K562 (cell line): ENCODE measurements around the gene CTSF. TPM values are rescaled to one million over a fixed set of nuclear protein-coding genes. Genes with fewer than 3 reads are reported as not detected.

Source experiments
- ATAC-seq: fragments of 200-7000 bp; cut with Tn5 transposase; 3 replicates; pipeline ENCODE4 v1.9.1; 2020; ENCODE audit warnings: moderate library complexity
- BruUV-seq: library from RNA; stranded (reverse); fragments of 400-500 nt; replicated peaks from 2 replicates; lab custom pipeline; 2021; lab: Mats Ljungman, UMichigan
- CTCF ChIA-PET: fragments of 300-600 bp; formaldehyde crosslinking; extraction: SDS; loops from one replicate; lab custom pipeline; 2021; ENCODE audit warnings: low intra/inter-chr PET ratio; lab: Yijun Ruan, JAX
- POLR2A ChIA-PET: fragments of 300-600, 350-650 bp; sonication (Branson Sonifier 250); formaldehyde crosslinking; extraction: SDS; loops from one replicate; lab custom pipeline; 2021; ENCODE audit warnings: antibody characterized with exemption, inconsistent platforms; lab: Yijun Ruan, JAX
- DNase-seq, 4 experiments: peaks; one replicate each; pipeline versions ENCODE4 v3.0.0 to v3.0.0-alpha.2; 2011 to 2018; ENCODE audit warnings: low spot score in 3 of 4, mixed read lengths in 3 of 4; ENCODE audit errors: extremely low read depth in 1 of 4
- FAIRE-seq: peaks from 2 replicates; lab custom pipeline; 2011; peaks lifted over from hg19 to GRCh38; lab: Jason Lieb, UNC
- H2AFZ ChIP-seq: 2 replicates; pipeline ENCODE4 v1.6.0; 2011; ENCODE audit warnings: low read depth, low read length, control low read depth, inconsistent platforms
- H3K27ac ChIP-seq: fragments of 200-600 bp; 3 replicates; pipeline ENCODE4 v1.8.0; 2011; ENCODE audit warnings: low read depth, mild to moderate bottlenecking, control low read depth, inconsistent platforms, low read length, moderate library complexity, mixed read lengths; ENCODE audit errors: extremely low read depth
- H3K27me3 ChIP-seq, 2 experiments: fragments of 300-600 bp in 1 of 2; 2 replicates in 1 of 2; 3 replicates in 1 of 2; pipeline versions ENCODE4 v1.6.0 to v1.8.0; 2011; ENCODE audit warnings: inconsistent platforms in 2 of 2, low read length in 2 of 2, mild to moderate bottlenecking in 1 of 2, mixed read lengths in 1 of 2, moderate library complexity in 1 of 2; ENCODE audit not compliant: control insufficient read depth in 2 of 2, insufficient read depth in 2 of 2
- H3K36me3 ChIP-seq: fragments of 300-600 bp; 3 replicates; pipeline ENCODE4 v1.8.0; 2011; ENCODE audit warnings: mild to moderate bottlenecking, low read length, inconsistent platforms; ENCODE audit not compliant: control insufficient read depth, insufficient read depth
- H3K4me1 ChIP-seq, 2 experiments: fragments of 200-600 bp in 1 of 2; replicated peaks in 1 of 2; 2 replicates in 1 of 2; 3 replicates in 1 of 2; pipeline versions ENCODE4 v1.5.1 to v1.8.0; 2011; ENCODE audit warnings: inconsistent platforms in 2 of 2, low read length in 2 of 2, mild to moderate bottlenecking in 1 of 2, mixed read lengths in 1 of 2, moderate library complexity in 1 of 2; ENCODE audit not compliant: control insufficient read depth in 2 of 2, insufficient read depth in 2 of 2
- H3K4me2 ChIP-seq: 2 replicates; pipeline ENCODE4 v1.6.1; 2011; ENCODE audit warnings: low read length, control low read depth, inconsistent platforms, mixed read lengths; ENCODE audit not compliant: insufficient read depth
- H3K4me3 ChIP-seq: fragments of 200-600 bp; sonication (generic), shearing (Covaris generic); 2 replicates; pipeline ENCODE4 v1.5.1; 2016; ENCODE audit warnings: control low read depth, inconsistent platforms
- H3K79me2 ChIP-seq: fragments of 200-600 bp; 3 replicates; pipeline ENCODE4 v1.8.0; 2011; ENCODE audit warnings: low read length, inconsistent platforms; ENCODE audit not compliant: control insufficient read depth, insufficient read depth
- H3K9ac ChIP-seq, 2 experiments: 2 replicates each; pipeline versions ENCODE4 v1.6.0 to v1.6.1; 2011; ENCODE audit warnings: low read depth in 2 of 2, low read length in 2 of 2, control low read depth in 1 of 2, inconsistent platforms in 1 of 2, mild to moderate bottlenecking in 1 of 2, mixed read lengths in 1 of 2; ENCODE audit not compliant: insufficient read depth in 1 of 2
- H3K9me1 ChIP-seq: one replicate; pipeline ENCODE4 v1.6.0; 2011; ENCODE audit warnings: inconsistent platforms, mild to moderate bottlenecking, low read length, moderate library complexity; ENCODE audit not compliant: control insufficient read depth, insufficient read depth
- H3K9me3 ChIP-seq: replicated peaks from 2 replicates; pipeline ENCODE4 v1.5.1; 2011; ENCODE audit warnings: low read depth, low read length, inconsistent platforms; ENCODE audit not compliant: control insufficient read depth, insufficient read depth
- H4K20me1 ChIP-seq: replicated peaks from 2 replicates; pipeline ENCODE4 v1.6.1; 2011; ENCODE audit warnings: low read length, inconsistent platforms, mixed read lengths; ENCODE audit not compliant: control insufficient read depth, insufficient read depth
- BCOR ChIP-seq: fragments of 450-650 bp; IDR thresholded peaks from 2 replicates; pipeline ENCODE4 v1.6.1; 2016
- KDM1A ChIP-seq, 2 experiments: fragments of 450-650 bp; IDR thresholded peaks; 2 replicates each; pipeline ENCODE4 v1.6.1; 2016; ENCODE audit warnings: mild to moderate bottlenecking in 2 of 2
- MEF2A ChIP-seq: IDR thresholded peaks from 2 replicates; pipeline ENCODE4 v1.6.1; 2011; ENCODE audit warnings: low read depth, mild to moderate bottlenecking, low read length, moderate library complexity; ENCODE audit not compliant: control insufficient read depth
- RBM25 ChIP-seq: fragments of 200-400 bp; formaldehyde crosslinking; IDR thresholded peaks from 2 replicates; pipeline ENCODE4 v1.6.1; 2018; ENCODE audit warnings: low read length, low read depth, moderate library complexity; ENCODE audit not compliant: severe bottlenecking
- ZFP36 ChIP-seq: fragments of 150-350 bp; IDR thresholded peaks from 2 replicates; pipeline ENCODE4 v1.6.1; 2018; ENCODE audit warnings: low read length, low read depth; ENCODE audit not compliant: partially characterized antibody
- ZNF584 ChIP-seq: fragments of 200-800 bp; sonication (Bioruptor generic); IDR thresholded peaks from 2 replicates; pipeline ENCODE4 v1.6.1; 2016; ENCODE audit warnings: low read depth, mild to moderate bottlenecking, missing genetic modification characterization, missing compliant biosample characterization
- WGBS: fragments of 100-300 bp; shearing (Covaris generic); methylation state at CpG from one replicate; pipeline ENCODE4 v1.1.6; 2016; ENCODE audit warnings: low coverage, mixed read lengths; ENCODE audit not compliant: insufficient coverage; ENCODE audit errors: missing lambda C conversion rate; 5-methylcytosine and 5-hydroxymethylcytosine counted together
- in situ Hi-C: fragments of 300-500 bp; cut with MboI; formaldehyde crosslinking; loops from 4 replicates; pipeline ENCODE4 v1.15.0; 2018; ENCODE audit warnings: inconsistent platforms, mixed read lengths
- intact Hi-C: fragments of 100-400 bp; cut with micrococcal nuclease; formaldehyde crosslinking; loops from 2 replicates; pipeline ENCODE4 v1.14.2; 2022
- polyA plus RNA-seq, 8 experiments: library from polyadenylated mRNA; depleted of rRNA in 4 of 8; stranded (reverse) in 5 of 8; unstranded in 3 of 8; fragments of >200 nt; fragmentation: Nextera tagmentation in 2 of 8; fragmentation: Illumina TruSeq in 1 of 8; extraction: Ambion mirVana in 2 of 8; extraction: Trizol in 1 of 8; gene quantifications; 2 replicates each; pipeline versions ENCODE4 v1.2.1 to v1.2.3, GENCODE V29; 2011 to 2014; ENCODE audit warnings: inconsistent platforms in 1 of 8, missing spikeins in 1 of 8
- total RNA-seq, 7 experiments: library from RNA; depleted of rRNA in 6 of 7; stranded (reverse); fragments of >200 nt in 6 of 7; fragmentation: Illumina TruSeq in 2 of 7; extraction: Trizol in 2 of 7; gene quantifications; 2 replicates each; pipeline versions ENCODE4 v1.2.1 to v1.2.3, GENCODE V29; 2011 to 2021; ENCODE audit warnings: low replicate concordance in 1 of 7
- TF ChIP-seq, protein P1 (sequence below), 3 experiments: fragments of 200-800 bp in 1 of 3; fragments of 250-450 bp in 1 of 3; fragments of 450-650 bp in 1 of 3; sonication (Bioruptor Pico) in 1 of 3; sonication (Bioruptor generic) in 1 of 3; formaldehyde crosslinking in 1 of 3; IDR thresholded peaks; 2 replicates each; pipeline versions ENCODE4 v1.6.1 to v1.8.0; 2016 to 2022; ENCODE audit warnings: mild to moderate bottlenecking in 2 of 3, missing genetic modification characterization in 2 of 3, missing compliant biosample characterization in 1 of 3, moderate library complexity in 1 of 3

The CTSF gene
- total and polyA plus RNA-seq, 9 of the 15 experiments (the other 6 are each of a cell fraction or from before 2014, with no cell fraction given), result 0.41 to 10.5 (median 3.8) TPM

DNA sequence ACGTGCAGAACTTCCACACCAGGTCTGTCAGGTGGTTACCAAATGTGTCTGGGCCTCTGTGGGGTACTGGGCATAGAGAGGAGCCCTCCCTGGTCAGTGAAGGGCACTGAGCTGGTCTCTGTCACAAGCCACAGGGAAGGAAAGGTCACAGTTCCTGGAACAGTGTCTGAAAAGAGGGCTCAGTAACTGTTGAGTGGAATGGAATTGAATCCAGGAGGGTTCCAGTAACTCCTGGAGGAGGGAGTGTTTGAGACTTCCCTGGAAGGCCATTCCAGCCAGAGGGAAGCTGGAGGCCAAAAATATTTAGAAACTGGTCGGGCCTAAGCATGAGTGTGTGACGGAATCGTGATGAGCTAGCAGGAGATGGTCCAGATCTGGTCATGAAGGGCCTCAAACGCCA is 13.8 kb downstream of the CTSF start (continued):
- TF ChIP-seq, protein P1, sequence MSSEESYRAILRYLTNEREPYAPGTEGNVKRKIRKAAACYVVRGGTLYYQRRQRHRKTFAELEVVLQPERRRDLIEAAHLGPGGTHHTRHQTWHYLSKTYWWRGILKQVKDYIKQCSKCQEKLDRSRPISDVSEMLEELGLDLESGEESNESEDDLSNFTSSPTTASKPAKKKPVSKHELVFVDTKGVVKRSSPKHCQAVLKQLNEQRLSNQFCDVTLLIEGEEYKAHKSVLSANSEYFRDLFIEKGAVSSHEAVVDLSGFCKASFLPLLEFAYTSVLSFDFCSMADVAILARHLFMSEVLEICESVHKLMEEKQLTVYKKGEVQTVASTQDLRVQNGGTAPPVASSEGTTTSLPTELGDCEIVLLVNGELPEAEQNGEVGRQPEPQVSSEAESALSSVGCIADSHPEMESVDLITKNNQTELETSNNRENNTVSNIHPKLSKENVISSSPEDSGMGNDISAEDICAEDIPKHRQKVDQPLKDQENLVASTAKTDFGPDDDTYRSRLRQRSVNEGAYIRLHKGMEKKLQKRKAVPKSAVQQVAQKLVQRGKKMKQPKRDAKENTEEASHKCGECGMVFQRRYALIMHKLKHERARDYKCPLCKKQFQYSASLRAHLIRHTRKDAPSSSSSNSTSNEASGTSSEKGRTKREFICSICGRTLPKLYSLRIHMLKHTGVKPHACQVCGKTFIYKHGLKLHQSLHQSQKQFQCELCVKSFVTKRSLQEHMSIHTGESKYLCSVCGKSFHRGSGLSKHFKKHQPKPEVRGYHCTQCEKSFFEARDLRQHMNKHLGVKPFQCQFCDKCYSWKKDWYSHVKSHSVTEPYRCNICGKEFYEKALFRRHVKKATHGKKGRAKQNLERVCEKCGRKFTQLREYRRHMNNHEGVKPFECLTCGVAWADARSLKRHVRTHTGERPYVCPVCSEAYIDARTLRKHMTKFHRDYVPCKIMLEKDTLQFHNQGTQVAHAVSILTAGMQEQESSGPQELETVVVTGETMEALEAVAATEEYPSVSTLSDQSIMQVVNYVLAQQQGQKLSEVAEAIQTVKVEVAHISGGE (CRISPR knock-in tag; IDR thresholded peaks at IDR 0.05), result no peak

DNA sequence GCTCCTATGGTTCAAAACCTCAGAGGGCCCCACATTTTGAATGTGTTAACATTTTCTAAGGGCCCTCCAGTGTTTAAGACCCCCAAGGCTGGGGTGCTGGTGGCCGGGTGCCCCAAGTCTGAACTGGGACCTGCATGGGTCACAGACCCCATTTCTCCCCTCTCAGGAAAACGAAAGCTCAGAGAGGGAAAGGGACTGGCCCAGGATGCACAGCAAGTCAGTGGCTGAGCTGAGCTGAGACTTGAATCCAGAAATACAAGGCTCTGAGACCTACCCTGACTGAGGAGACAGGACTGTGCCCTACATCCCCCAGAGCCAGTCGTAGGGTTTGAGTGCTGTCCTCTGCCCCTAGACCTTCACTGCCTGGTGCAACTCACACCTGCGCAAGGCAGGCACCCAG is 17.5 kb downstream of the CTSF start:
- ChIA-PET CTCF (no interaction called here), POLR2A (interaction anchor here (1.0 kb wide), 1 partner anchor 11 kb away, joined by 3 read pairs; no protein-coding TSS in a partner anchor)
- no peak overlapping the region for H2AFZ ChIP-seq
- H3K27ac ChIP-seq, result no peak overlapping the region
- peaks cover 0 to 21% of the 10 kb centered on the region in 2 experiments; a peak in 3 of 5 replicates for H3K4me1 ChIP-seq
- FAIRE-seq, result no peak
- H3K79me2 ChIP-seq, result no peaks in the 10 kb centered on the region
- H3K9ac ChIP-seq, result no peak overlapping the region
- H3K9me3 ChIP-seq, result no peaks in the 10 kb centered on the region
- no peaks in the 10 kb centered on the region for H3K36me3 ChIP-seq
- in situ Hi-C loops, result loop anchor here (10.0 kb wide), 1 partner anchor 264 kb away; no protein-coding TSS in a partner anchor
- peaks cover 0 to 4% of the 10 kb centered on the region in 2 experiments; a peak in 1 of 5 replicates for H3K27me3 ChIP-seq
- no TSS peak for BruUV-seq
- TF ChIP-seq MEF2A, result no peak
- TF ChIP-seq KDM1A (IDR thresholded peaks at IDR 0.05), result peak in 1 of 2 experiments; percentile 29; a peak in 1 of 4 replicates
- TF ChIP-seq RBM25, result peak; percentile 19
- no peak for TF ChIP-seq ZNF584 (CRISPR knock-in tag)
- TF ChIP-seq ZFP36, result peak; percentile 74
- TF ChIP-seq BCOR, result peak; percentile 71
- H3K4me3 ChIP-seq, result no peak overlapping the region
- WGBS, result 34% methylated on average over 3 of the region's 4 CpGs
- no peaks in the 10 kb centered on the region for H3K9me1 ChIP-seq
- intact Hi-C loops, result no loop called here
- no peak overlapping the region for H3K4me2 ChIP-seq
- no peaks in the 10 kb centered on the region for H4K20me1 ChIP-seq
- no peak for ATAC-seq
- no peak for DNase-seq
